Right cardiac atrium (tissue), 5 donors: ENCODE results near the gene NHEJ1. TPM values are rescaled to one million over a fixed set of nuclear protein-coding genes. Genes with fewer than 3 reads are reported as not detected.
"Not testable (repeated sequence)": the region's sequence is repeated elsewhere in the genome, so short reads cannot be mapped to it uniquely, and the experiment has no call there.

Experiments used
- ATAC-seq, 2 donors: fragments of 200-7000 bp; cut with Tn5 transposase; one replicate each; pipeline versions ENCODE4 v1.8.0 to v1.9.1; 2020; ENCODE audit warnings: moderate library complexity in 2 of 2, mild to moderate bottlenecking in 1 of 2
- DNase-seq, 3 donors: peaks; one replicate each; pipeline ENCODE4 v3.0.0-alpha.2; 2020
- H3K27ac ChIP-seq: one replicate; pipeline ENCODE4 v1.5.1; 2013; ENCODE audit warnings: mild to moderate bottlenecking, low read length, control low read depth, moderate library complexity
- H3K27me3 ChIP-seq: one replicate; pipeline ENCODE4 v1.6.1; 2013; ENCODE audit not compliant: control insufficient read depth, insufficient read depth
- H3K4me1 ChIP-seq: one replicate; pipeline ENCODE4 v1.6.1; 2013; ENCODE audit warnings: low read length; ENCODE audit not compliant: control insufficient read depth, insufficient read depth
- H3K4me3 ChIP-seq: one replicate; pipeline ENCODE4 v1.5.1; 2013; ENCODE audit warnings: low read length, control low read depth
- H3K9me3 ChIP-seq: one replicate; pipeline ENCODE4 v1.6.1; 2013; ENCODE audit warnings: low read length; ENCODE audit not compliant: control insufficient read depth
- WGBS: extraction: QIAGEN DNeasy Blood & Tissue Kit; methylation state at CpG from one replicate; pipeline ENCODE4 v1.1.7; 2013; 5-methylcytosine and 5-hydroxymethylcytosine counted together
- intact Hi-C, 4 donors: fragments of 100-400 bp; cut with DNase I; formaldehyde crosslinking; loops; one replicate each; pipeline versions ENCODE4 v1.11.0 to v1.14.0; 2022 to 2023
- polyA plus RNA-seq: library from polyadenylated mRNA; stranded (reverse); fragments of 200-250 nt; gene quantifications from one replicate; pipeline ENCODE4 v1.2.3, GENCODE V29; 2013
- total RNA-seq, 4 donors: library from RNA; stranded (reverse); fragmentation: NEBNext Ultra II Directional; extraction: Animal tissue kit (Norgen Biotek cat#: 25700); gene quantifications; one replicate each; pipeline ENCODE4 v1.2.1, GENCODE V29; 2021
- donor health status: healthy with polysubstance abuse.
- donor health status: DM: no; HTN: yes; CAD: no.
- donor health status: DM: no; HTN: no; CAD: no.
- donor health status: DM: no; HTN: yes; CAD: no; lungs with severe emphysema.
- donor health status: DM: yes; HTN: yes; CAD: no.

Gene NHEJ1
- total and polyA plus RNA-seq, 5 donors: 5.4 to 9.4 (median 9.1) TPM

- Histone ChIP-seq H3K27me3 (no peaks in the 10 kb centered on the region), H3K9me3 (no peaks in the 10 kb centered on the region), H3K4me1 (peaks cover 10% of the 10 kb centered on the region), H3K27ac (no peak overlapping the region), H3K4me3 (no peak overlapping the region)
- intact Hi-C loops: loop anchor here in 1 of 4 donors (5.0 kb wide), 1 partner anchor 32 kb away; the partner anchor contains the start of gene SLC23A3
- WGBS: 91% methylated on average over 7 of the region's 7 CpGs
- no peak for DNase-seq
- ATAC-seq: no peak
Measured at GRCh38 chr2:219204425-219205164, 44.0 kb upstream of the NHEJ1 start.

GRCh38 chr2:219201331-219201730 is 40.7 kb upstream of the NHEJ1 start:
- WGBS: 93% methylated on average over 20 of the region's 21 CpGs
- H3K4me3 ChIP-seq, ATAC-seq, H3K9me3 ChIP-seq, H3K4me1 ChIP-seq, H3K27ac ChIP-seq, H3K27me3 ChIP-seq, intact Hi-C loops: not testable (repeated sequence)
- DNase-seq: peak in 1 of 3 donors; percentile 44

- peak in 1 of 3 donors; percentile 22 for DNase-seq
- H3K9me3 ChIP-seq, H3K27me3 ChIP-seq, H3K4me1 ChIP-seq, H3K4me3 ChIP-seq, H3K27ac ChIP-seq, intact Hi-C loops, ATAC-seq: not testable (repeated sequence)
- WGBS: 80% methylated on average over 25 of the region's 26 CpGs
Measured at GRCh38 chr2:219200502-219201326, 40.1 kb upstream of the NHEJ1 start.

- no peaks in the 10 kb centered on the region for H3K9me3 ChIP-seq
- no peaks in the 10 kb centered on the region for H3K4me1 ChIP-seq
- DNase-seq (peak in 1 of 3 donors; percentile 10), ATAC-seq (no peak)
- intact Hi-C loops: no loop called here
- WGBS: 81% methylated on average over 12 of the region's 12 CpGs
- no peak overlapping the region for H3K4me3 ChIP-seq
- H3K27ac ChIP-seq: no peak overlapping the region
- H3K27me3 ChIP-seq: no peaks in the 10 kb centered on the region
Measured at GRCh38 chr2:219199470-219200211, 39.0 kb upstream of the NHEJ1 start.

- Histone ChIP-seq H3K9me3 (no peaks in the 10 kb centered on the region), H3K27me3 (no peaks in the 10 kb centered on the region), H3K4me3 (no peak overlapping the region), H3K4me1 (no peaks in the 10 kb centered on the region), H3K27ac (no peak overlapping the region)
- 80% methylated on average over 5 of the region's 5 CpGs for WGBS
- DNase-seq: no peak
- ATAC-seq: no peak
- intact Hi-C loops: no loop called here
Measured at GRCh38 chr2:219198974-219199373, 38.4 kb upstream of the NHEJ1 start.

- H3K9me3 ChIP-seq: no peaks in the 10 kb centered on the region
- DNase-seq (no peak), ATAC-seq (no peak)
- WGBS: 100% methylated on average over 1 of the region's 1 CpG
- no peaks in the 10 kb centered on the region for H3K4me1 ChIP-seq
- H3K27me3 ChIP-seq: no peaks in the 10 kb centered on the region
- H3K27ac ChIP-seq: no peak overlapping the region
- no peak overlapping the region for H3K4me3 ChIP-seq
- intact Hi-C loops: no loop called here
Measured at GRCh38 chr2:219197388-219197787, 36.8 kb upstream of the NHEJ1 start.

- WGBS: 85% methylated on average over 7 of the region's 7 CpGs
- ATAC-seq: no peak
- H3K27ac ChIP-seq: no peak overlapping the region
- no peak overlapping the region for H3K4me3 ChIP-seq
- no peaks in the 10 kb centered on the region for H3K9me3 ChIP-seq
- H3K27me3 ChIP-seq: no peaks in the 10 kb centered on the region
- no peaks in the 10 kb centered on the region for H3K4me1 ChIP-seq
- DNase-seq: no peak
- intact Hi-C loops: no loop called here
Measured at GRCh38 chr2:219186754-219187456, 26.3 kb upstream of the NHEJ1 start.

GRCh38 chr2:219184121-219184520 is 23.5 kb upstream of the NHEJ1 start:
- ATAC-seq: no peak
- 97% methylated on average over 2 of the region's 2 CpGs for WGBS
- intact Hi-C loops: no loop called here
- no peak for DNase-seq
- H3K4me1 ChIP-seq: no peaks in the 10 kb centered on the region
- no peaks in the 10 kb centered on the region for H3K9me3 ChIP-seq
- H3K4me3 ChIP-seq: no peak overlapping the region
- no peak overlapping the region for H3K27ac ChIP-seq
- no peaks in the 10 kb centered on the region for H3K27me3 ChIP-seq

GRCh38 chr2:219183151-219183772 is 22.6 kb upstream of the NHEJ1 start:
- Histone ChIP-seq H3K27me3 (no peaks in the 10 kb centered on the region), H3K4me3 (no peak overlapping the region), H3K9me3 (no peaks in the 10 kb centered on the region), H3K4me1 (peaks cover 2% of the 10 kb centered on the region), H3K27ac (no peak overlapping the region)
- WGBS: 91% methylated on average over 6 of the region's 6 CpGs
- no peak for DNase-seq
- intact Hi-C loops: no loop called here
- ATAC-seq: no peak
